ENCODE measurements around the gene DDA1.

DNA sequence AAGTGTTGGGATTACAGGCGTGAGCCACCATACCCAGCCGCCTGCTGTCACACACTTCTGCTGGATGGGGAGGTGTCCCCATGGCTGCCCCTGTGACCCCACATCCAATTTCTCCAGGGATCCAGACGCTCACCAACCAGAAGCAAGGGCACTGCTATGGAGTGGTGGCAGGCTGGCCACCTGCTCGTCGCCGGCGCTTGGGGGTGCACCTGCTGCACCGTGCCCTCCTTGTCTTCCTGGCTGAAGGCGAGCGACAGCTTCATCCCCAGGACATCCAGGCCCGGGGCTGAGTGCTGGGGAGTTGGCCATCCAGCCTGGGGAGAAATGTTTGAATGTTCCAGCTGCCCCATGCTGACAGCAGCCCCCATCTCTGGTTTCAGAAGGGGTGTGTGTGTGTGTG lies 23.1 kb upstream of the DDA1 start:
- TF ChIP-seq CTCF (IDR thresholded peaks at IDR 0.05; ENCODE audit: insufficient read depth, low read length), result no peak
- TF ChIP-seq POLR2AphosphoS5 (IDR thresholded peaks at IDR 0.05; ENCODE audit: low read depth), result no peak
- no peak for TF ChIP-seq REST (IDR thresholded peaks at IDR 0.05; ENCODE audit: insufficient replicate concordance, low read depth)

Measured in HL-60 (cell line).